Measurements from ENCODE around the gene TMPRSS15.

- no peak for TF ChIP-seq POLR2AphosphoS5 (IDR thresholded peaks at IDR 0.05; ENCODE audit: low read depth, low read length)
- no peak for TF ChIP-seq TAF1 (IDR thresholded peaks at IDR 0.05; ENCODE audit: borderline replicate concordance, insufficient read depth, low read length)
These were observed 85.4 kb downstream of the TMPRSS15 start for GRCh38 chr21:18318156-18318555.

All from PFSK-1 (cell line).